Stimulated activated naive CD8-positive, alpha-beta T cell treated with anti-CD3 and anti-CD28 coated beads, Interleukin-15, amount 100 ng/mL, for 72 hours (primary cell): ENCODE measurements around the gene RAD51B.
A peak's percentile ranks its signal among the peaks of the same experiment; 100 is the strongest.
"Not testable (repeated sequence)": the region's sequence is repeated elsewhere in the genome, so short reads cannot be mapped to it uniquely, and the experiment has no call there.

Experiments used
- ATAC-seq: fragments of 150-1000 bp; cut with Tn5 transposase; 2 replicates; pipeline ENCODE4 v1.10.0; 2021; ENCODE audit warnings: mild to moderate bottlenecking, moderate library complexity
- DNase-seq, 2 donors: peaks; one replicate each; pipeline ENCODE4 v3.0.0; 2021 to 2022
- H3K27ac Mint-ChIP-seq, 2 donors: one replicate each; pipeline ENCODE4 v1.8.0; 2022; ENCODE audit warnings: mild to moderate bottlenecking in 2 of 2, mixed read lengths in 2 of 2, moderate library complexity in 2 of 2
- H3K27me3 Mint-ChIP-seq: one replicate; pipeline ENCODE4 v1.8.0; 2022; ENCODE audit warnings: mixed read lengths
- H3K4me1 Mint-ChIP-seq: one replicate; pipeline ENCODE4 v1.8.0; 2022; ENCODE audit warnings: mild to moderate bottlenecking, mixed read lengths
- H3K4me3 Mint-ChIP-seq, 2 donors: one replicate each; pipeline ENCODE4 v1.8.0; 2022; ENCODE audit warnings: mild to moderate bottlenecking in 2 of 2, mixed read lengths in 2 of 2, moderate library complexity in 1 of 2
- H3K9me3 Mint-ChIP-seq, 2 donors: one replicate each; pipeline ENCODE4 v1.8.0; 2022; ENCODE audit warnings: mixed read lengths in 2 of 2

Gene RAD51B

GRCh38 chr14:68691792-68692118 lies 872.2 kb downstream of the RAD51B start:
- Mint-ChIP-seq H3K4me1 (peaks cover 33% of the 10 kb centered on the region), H3K27ac (no peak overlapping the region), H3K4me3 (no peak overlapping the region), H3K27me3 (peaks cover 7% of the 10 kb centered on the region), H3K9me3 (no peaks in the 10 kb centered on the region)
- ATAC-seq (no peak), DNase-seq (no peak)

- Mint-ChIP-seq H3K27me3 (peaks cover 7% of the 10 kb centered on the region), H3K4me1 (peaks cover 33% of the 10 kb centered on the region), H3K27ac (no peak overlapping the region), H3K9me3 (no peaks in the 10 kb centered on the region), H3K4me3 (no peak overlapping the region)
- ATAC-seq (no peak), DNase-seq (no peak)
Observed at GRCh38 chr14:68692216-68692615, 872.6 kb downstream of the RAD51B start.

- H3K4me3 Mint-ChIP-seq: no peak overlapping the region
- H3K27ac Mint-ChIP-seq: no peak overlapping the region
- peaks cover 33% of the 10 kb centered on the region for H3K4me1 Mint-ChIP-seq
- H3K27me3 Mint-ChIP-seq: peaks cover 12% of the 10 kb centered on the region
- DNase-seq: no peak
- ATAC-seq: no peak
- H3K9me3 Mint-ChIP-seq: no peaks in the 10 kb centered on the region
Observed at GRCh38 chr14:68692916-68693771, 873.6 kb downstream of the RAD51B start.

GRCh38 chr14:68693926-68694325 lies 874.3 kb downstream of the RAD51B start:
- DNase-seq: no peak
- no peak overlapping the region for H3K27ac Mint-ChIP-seq

GRCh38 chr14:68694516-68695235 lies 875.1 kb downstream of the RAD51B start:
- ATAC-seq (no peak), DNase-seq (no peak)
- H3K4me1 Mint-ChIP-seq: peaks cover 33% of the 10 kb centered on the region
- peak overlapping the region in 1 of 2 donors; percentile 50 for H3K27ac Mint-ChIP-seq
- peaks cover 15% of the 10 kb centered on the region for H3K27me3 Mint-ChIP-seq
- H3K4me3 Mint-ChIP-seq: no peak overlapping the region
- no peaks in the 10 kb centered on the region for H3K9me3 Mint-ChIP-seq

More at GRCh38 chr14:68693926-68694325, 874.3 kb downstream of the RAD51B start:
- peaks cover 33% of the 10 kb centered on the region for H3K4me1 Mint-ChIP-seq
- H3K27me3 Mint-ChIP-seq: peaks cover 15% of the 10 kb centered on the region
- ATAC-seq: no peak
- no peaks in the 10 kb centered on the region for H3K9me3 Mint-ChIP-seq
- H3K4me3 Mint-ChIP-seq: no peak overlapping the region

GRCh38 chr14:68695326-68695768 lies 875.8 kb downstream of the RAD51B start:
- peaks cover 33% of the 10 kb centered on the region for H3K4me1 Mint-ChIP-seq
- ATAC-seq (peak; percentile 95), DNase-seq (peak; percentile 33 to 66)
- peak overlapping the region in 1 of 2 donors; percentile 35 for H3K4me3 Mint-ChIP-seq
- peak overlapping the region in 1 of 2 donors; percentile 50 for H3K27ac Mint-ChIP-seq
- peaks cover 15% of the 10 kb centered on the region for H3K27me3 Mint-ChIP-seq
- H3K9me3 Mint-ChIP-seq: no peaks in the 10 kb centered on the region

GRCh38 chr14:68695856-68696255 lies 876.3 kb downstream of the RAD51B start:
- Mint-ChIP-seq H3K4me3 (no peak overlapping the region), H3K9me3 (peaks cover 0 to 2% of the 10 kb centered on the region in 2 donors), H3K27ac (no peak overlapping the region), H3K27me3 (peaks cover 15% of the 10 kb centered on the region), H3K4me1 (peaks cover 33% of the 10 kb centered on the region)
- DNase-seq (no peak), ATAC-seq (no peak)

GRCh38 chr14:68696266-68696665 lies 876.7 kb downstream of the RAD51B start:
- H3K27me3 Mint-ChIP-seq: peaks cover 15% of the 10 kb centered on the region
- H3K4me1 Mint-ChIP-seq: peaks cover 33% of the 10 kb centered on the region
- H3K27ac Mint-ChIP-seq: no peak overlapping the region
- peaks cover 0 to 6% of the 10 kb centered on the region in 2 donors for H3K9me3 Mint-ChIP-seq
- H3K4me3 Mint-ChIP-seq: no peak overlapping the region
- ATAC-seq (no peak), DNase-seq (no peak)

- DNase-seq (no peak), ATAC-seq (no peak)
- no peak overlapping the region for H3K27ac Mint-ChIP-seq
- H3K4me3 Mint-ChIP-seq: no peak overlapping the region
- H3K4me1 Mint-ChIP-seq: peaks cover 36% of the 10 kb centered on the region
- peaks cover 13% of the 10 kb centered on the region for H3K27me3 Mint-ChIP-seq
- H3K9me3 Mint-ChIP-seq: peaks cover 0 to 8% of the 10 kb centered on the region in 2 donors
Observed at GRCh38 chr14:68696721-68697495, 877.3 kb downstream of the RAD51B start.

- H3K27ac Mint-ChIP-seq, H3K27me3 Mint-ChIP-seq, H3K9me3 Mint-ChIP-seq, H3K4me3 Mint-ChIP-seq, ATAC-seq, DNase-seq: not testable (repeated sequence)
- peaks cover 39% of the 10 kb centered on the region for H3K4me1 Mint-ChIP-seq
Observed at GRCh38 chr14:68698773-68699172, 879.2 kb downstream of the RAD51B start.

- ATAC-seq: no peak
- Mint-ChIP-seq H3K4me3 (no peak overlapping the region), H3K9me3 (peaks cover 0 to 8% of the 10 kb centered on the region in 2 donors), H3K4me1 (peaks cover 21% of the 10 kb centered on the region), H3K27me3 (peaks cover 7% of the 10 kb centered on the region), H3K27ac (peak overlapping the region in 1 of 2 donors; percentile 19)
- DNase-seq: no peak
Observed at GRCh38 chr14:68701001-68701741, 881.6 kb downstream of the RAD51B start.

GRCh38 chr14:68702135-68702534 lies 882.6 kb downstream of the RAD51B start:
- H3K27me3 Mint-ChIP-seq: peaks cover 7% of the 10 kb centered on the region
- no peak overlapping the region for H3K4me3 Mint-ChIP-seq
- peaks cover 0 to 8% of the 10 kb centered on the region in 2 donors for H3K9me3 Mint-ChIP-seq
- DNase-seq: no peak
- H3K27ac Mint-ChIP-seq: no peak overlapping the region
- H3K4me1 Mint-ChIP-seq: peaks cover 18% of the 10 kb centered on the region
- ATAC-seq: no peak

- H3K4me3 Mint-ChIP-seq: no peak overlapping the region
- no peak overlapping the region for H3K27ac Mint-ChIP-seq
- DNase-seq: no peak
- H3K4me1 Mint-ChIP-seq: peaks cover 18% of the 10 kb centered on the region
- no peak for ATAC-seq
- H3K9me3 Mint-ChIP-seq: peaks cover 0 to 8% of the 10 kb centered on the region in 2 donors
- peaks cover 7% of the 10 kb centered on the region for H3K27me3 Mint-ChIP-seq
Observed at GRCh38 chr14:68702578-68702977, 883.0 kb downstream of the RAD51B start.

- DNase-seq (no peak), ATAC-seq (peak; percentile 69)
- Mint-ChIP-seq H3K4me3 (no peak overlapping the region), H3K4me1 (peaks cover 18% of the 10 kb centered on the region), H3K9me3 (peaks cover 0 to 8% of the 10 kb centered on the region in 2 donors), H3K27ac (no peak overlapping the region), H3K27me3 (peaks cover 3% of the 10 kb centered on the region)
Observed at GRCh38 chr14:68703093-68703492, 883.5 kb downstream of the RAD51B start.
